Keratinocyte (primary cell): ENCODE data around the gene DAP3.

Source experiments
- EZH2 ChIP-seq: IDR thresholded peaks from one replicate; pipeline ENCODE4 v1.6.1; 2012; ENCODE audit warnings: inconsistent platforms, mild to moderate bottlenecking, low read length, moderate library complexity
- TF ChIP-seq, protein P1 (sequence below), 3 experiments: IDR thresholded peaks in 1 of 3; conservative IDR thresholded peaks in 1 of 3; optimal IDR thresholded peaks in 1 of 3; 2 replicates in 2 of 3; 3 replicates in 1 of 3; pipeline versions ENCODE3 to v1.5.1; 2011; ENCODE audit warnings: low read length in 3 of 3, mild to moderate bottlenecking in 3 of 3, moderate library complexity in 2 of 3, control low read depth in 1 of 3, inconsistent platforms in 1 of 3; ENCODE audit not compliant: insufficient read depth in 2 of 3; ENCODE audit errors: extremely low read depth in 1 of 3

DNA sequence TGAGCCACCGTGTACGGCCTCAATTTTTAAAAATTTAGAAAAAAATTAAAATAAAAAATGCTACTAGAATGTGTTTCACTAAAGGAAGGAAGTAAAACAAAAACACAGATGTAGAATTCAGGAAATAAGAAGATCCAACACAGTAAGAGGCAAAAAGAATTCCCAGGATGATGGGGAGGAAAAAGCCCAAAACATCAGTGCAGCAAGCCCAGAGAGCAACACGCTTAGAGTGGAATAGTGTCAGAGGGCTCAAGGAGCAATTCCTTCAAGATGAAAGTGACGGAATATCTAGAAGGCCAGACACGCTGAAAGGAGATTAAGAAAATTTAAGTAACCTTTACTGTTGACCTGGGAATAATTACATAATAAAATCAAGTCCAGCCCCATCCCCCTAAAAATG lies 80.4 kb downstream of the DAP3 start:
- TF ChIP-seq, protein P1, sequence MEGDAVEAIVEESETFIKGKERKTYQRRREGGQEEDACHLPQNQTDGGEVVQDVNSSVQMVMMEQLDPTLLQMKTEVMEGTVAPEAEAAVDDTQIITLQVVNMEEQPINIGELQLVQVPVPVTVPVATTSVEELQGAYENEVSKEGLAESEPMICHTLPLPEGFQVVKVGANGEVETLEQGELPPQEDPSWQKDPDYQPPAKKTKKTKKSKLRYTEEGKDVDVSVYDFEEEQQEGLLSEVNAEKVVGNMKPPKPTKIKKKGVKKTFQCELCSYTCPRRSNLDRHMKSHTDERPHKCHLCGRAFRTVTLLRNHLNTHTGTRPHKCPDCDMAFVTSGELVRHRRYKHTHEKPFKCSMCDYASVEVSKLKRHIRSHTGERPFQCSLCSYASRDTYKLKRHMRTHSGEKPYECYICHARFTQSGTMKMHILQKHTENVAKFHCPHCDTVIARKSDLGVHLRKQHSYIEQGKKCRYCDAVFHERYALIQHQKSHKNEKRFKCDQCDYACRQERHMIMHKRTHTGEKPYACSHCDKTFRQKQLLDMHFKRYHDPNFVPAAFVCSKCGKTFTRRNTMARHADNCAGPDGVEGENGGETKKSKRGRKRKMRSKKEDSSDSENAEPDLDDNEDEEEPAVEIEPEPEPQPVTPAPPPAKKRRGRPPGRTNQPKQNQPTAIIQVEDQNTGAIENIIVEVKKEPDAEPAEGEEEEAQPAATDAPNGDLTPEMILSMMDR (optimal IDR thresholded peaks at IDR 0.05 in 1 of 3, IDR thresholded peaks at IDR 0.05 in 1 of 3, conservative IDR thresholded peaks at IDR 0.05 in 1 of 3; ENCODE audit: extremely low read depth in 1 of 3, insufficient read depth in 2 of 3, low read length in 3 of 3): no peak
- TF ChIP-seq EZH2: no peak
